Cerebellar cortex (tissue), 1 donor: Measurements from ENCODE around the gene ABLIM1.

Experiments
- DNase-seq: peaks from one replicate; pipeline ENCODE4 v3.0.0-alpha.2; 2015; ENCODE audit warnings: low spot score

ABLIM1 gene

DNA sequence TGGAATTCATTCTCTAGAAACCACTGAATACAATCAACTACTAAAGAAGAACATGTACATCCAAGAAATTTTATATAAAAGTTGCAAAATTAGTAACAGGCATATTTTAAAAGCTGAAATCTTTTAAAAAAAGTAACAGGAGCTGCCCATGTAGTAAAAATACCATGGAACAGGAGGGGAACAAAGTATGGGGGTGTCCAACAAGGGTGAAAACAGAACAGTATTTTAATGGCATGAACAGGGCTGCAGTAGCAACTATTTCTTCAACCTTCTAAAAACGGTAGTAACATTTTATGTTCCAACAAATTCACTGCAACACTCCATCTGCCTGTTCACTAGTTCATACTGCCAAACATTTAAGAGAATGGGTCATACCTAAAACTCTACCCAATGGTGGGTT lies 77.0 kb downstream of the ABLIM1 start:
- no peak for DNase-seq

- DNase-seq: peak; percentile 57
Measured at GRCh38 chr10:114577133-114577532, 80.9 kb downstream of the ABLIM1 start.

- peak; percentile 83 for DNase-seq
Measured at GRCh38 chr10:114576716-114577115, 81.4 kb downstream of the ABLIM1 start.

DNA sequence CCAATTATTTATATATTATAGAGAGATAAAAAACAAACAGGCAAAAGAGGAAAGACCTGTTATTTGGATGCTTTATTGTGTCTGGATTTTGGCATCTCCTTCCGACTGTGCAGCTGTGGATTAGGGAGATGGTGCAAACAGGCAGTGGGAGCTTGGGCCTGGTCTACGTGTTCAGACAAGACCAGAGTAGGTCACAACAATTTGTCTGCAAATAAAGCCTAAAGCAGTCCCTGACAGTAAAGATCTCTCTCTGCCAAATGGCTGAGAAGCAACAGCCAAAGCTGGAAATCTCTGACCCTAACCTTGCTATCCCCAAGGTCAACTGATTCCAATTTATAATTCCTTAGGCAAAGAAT lies 82.0 kb downstream of the ABLIM1 start:
- DNase-seq: no peak

- DNase-seq: peak; percentile 62
Measured at GRCh38 chr10:114575417-114576131, 82.5 kb downstream of the ABLIM1 start.

GRCh38 chr10:114573330-114574045 lies 84.6 kb downstream of the ABLIM1 start:
- DNase-seq: no peak

DNA sequence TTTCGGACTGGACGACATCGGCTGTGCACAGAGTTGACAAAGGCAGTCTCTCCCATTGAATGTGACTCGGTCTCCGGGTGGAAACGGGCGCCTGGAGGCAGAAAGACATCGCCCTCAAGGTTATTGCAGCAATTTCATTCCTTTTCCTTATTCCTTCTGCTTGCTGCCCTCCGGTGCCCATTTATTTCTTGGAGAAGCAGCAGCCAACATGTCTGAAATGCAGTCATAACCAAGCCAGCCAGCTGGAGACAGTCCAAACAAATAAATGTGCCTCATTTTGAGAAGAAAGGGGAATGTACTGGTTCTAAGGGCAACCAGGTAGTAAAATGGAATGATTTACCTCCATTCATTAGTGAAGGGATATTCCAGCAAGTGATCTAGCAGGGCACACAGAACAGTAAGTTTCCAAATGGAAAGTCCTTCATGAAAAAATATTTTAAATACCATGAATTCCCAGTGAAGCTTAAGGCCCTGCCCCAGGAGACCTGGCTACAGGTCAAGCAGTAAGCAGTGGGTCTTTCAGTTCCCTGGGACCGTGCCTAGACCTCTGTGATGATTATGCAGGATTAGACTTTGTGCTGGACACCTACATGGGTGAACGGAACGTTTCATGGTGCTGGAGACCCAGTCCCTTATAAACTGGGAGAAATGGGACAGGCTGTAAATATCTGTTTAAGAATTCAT lies 86.6 kb downstream of the ABLIM1 start:
- peak; percentile 89 for DNase-seq

GRCh38 chr10:114566064-114566463 lies 92.0 kb downstream of the ABLIM1 start:
- DNase-seq: no peak

- no peak for DNase-seq
Measured at GRCh38 chr10:114565066-114565465, 93.0 kb downstream of the ABLIM1 start.

GRCh38 chr10:114561008-114561523 lies 97.0 kb downstream of the ABLIM1 start:
- DNase-seq: no peak

DNA sequence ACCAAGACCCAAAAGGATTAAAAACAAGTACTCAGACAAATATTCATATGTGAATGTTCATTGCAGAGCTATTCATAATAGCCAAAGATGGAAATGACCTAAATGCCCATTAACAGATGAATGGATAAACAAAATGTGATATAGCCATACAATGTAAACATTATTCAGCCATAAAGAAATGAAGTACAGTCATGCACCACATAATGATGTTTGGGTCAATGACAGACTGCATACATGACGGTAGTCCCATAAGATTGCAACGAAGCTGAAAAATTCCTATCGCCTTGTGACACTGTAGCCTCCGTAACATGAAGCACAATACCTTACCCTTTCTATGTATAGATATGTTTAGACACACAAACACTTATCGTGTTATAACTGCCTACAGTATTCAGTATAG lies 97.9 kb downstream of the ABLIM1 start:
- no peak for DNase-seq

GRCh38 chr10:114559636-114560035 lies 98.4 kb downstream of the ABLIM1 start:
- no peak for DNase-seq

- DNase-seq: no peak
Measured at GRCh38 chr10:114557854-114558253, 100.2 kb downstream of the ABLIM1 start.

DNA sequence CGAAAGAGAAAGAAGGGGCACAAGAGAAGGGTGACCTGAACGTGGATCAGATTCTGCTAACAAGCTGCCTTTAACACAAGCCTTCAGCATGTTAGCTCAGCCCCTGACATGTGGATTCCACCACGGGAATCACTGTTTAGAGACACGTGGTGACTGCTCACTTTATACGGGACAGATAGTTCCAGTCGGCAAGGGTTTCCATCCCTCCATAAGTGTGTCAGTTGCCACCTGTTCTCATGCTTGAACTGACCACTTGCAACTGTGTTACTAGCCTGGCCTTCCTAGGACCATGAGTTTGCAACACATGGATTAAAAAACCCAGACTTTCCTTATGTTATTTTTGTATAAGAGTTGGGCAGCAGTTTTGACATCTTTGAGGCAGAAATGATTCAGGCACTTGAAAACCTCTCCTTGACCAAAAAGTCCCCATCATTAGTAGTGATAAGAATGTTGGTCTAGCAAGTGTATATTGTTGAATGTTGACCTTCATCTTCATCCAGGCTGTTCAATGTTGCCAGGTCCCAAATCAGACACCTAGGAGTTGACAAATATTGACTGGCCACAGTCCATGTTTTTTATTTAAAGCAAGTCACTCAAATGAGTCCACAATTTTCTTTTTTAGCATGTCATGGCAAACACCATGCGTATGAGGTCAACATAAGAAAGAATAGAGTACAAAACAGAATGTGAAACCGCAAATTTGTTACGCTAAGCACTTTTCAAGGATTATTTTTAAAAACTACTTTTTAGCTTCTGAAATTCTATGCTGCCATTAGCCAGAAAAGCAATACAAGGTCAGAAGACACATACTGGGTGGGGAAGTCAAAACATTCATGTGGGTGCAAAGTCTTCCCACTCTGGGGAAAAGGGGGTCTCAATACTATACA lies 101.6 kb downstream of the ABLIM1 start:
- DNase-seq: no peak

GRCh38 chr10:114553436-114553835 lies 104.6 kb downstream of the ABLIM1 start:
- DNase-seq: no peak

- DNase-seq: no peak
Measured at GRCh38 chr10:114552050-114552449, 106.0 kb downstream of the ABLIM1 start.

DNA sequence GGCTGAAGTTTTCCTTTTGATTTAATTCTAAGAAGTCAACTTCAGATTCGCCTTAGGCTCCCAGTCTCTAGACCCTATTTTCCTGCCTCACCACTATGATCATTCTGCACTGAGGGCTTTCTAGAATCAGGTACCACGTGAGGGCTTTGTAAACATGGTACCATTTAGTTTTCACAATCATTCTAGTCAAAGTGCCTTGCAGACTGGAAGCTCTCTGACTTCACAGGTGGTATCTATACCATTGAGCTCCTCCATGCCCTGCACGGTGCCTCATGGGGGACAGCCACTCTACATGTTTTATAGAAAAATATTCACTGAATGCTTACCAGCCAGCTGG lies 106.5 kb downstream of the ABLIM1 start:
- DNase-seq: no peak

DNA sequence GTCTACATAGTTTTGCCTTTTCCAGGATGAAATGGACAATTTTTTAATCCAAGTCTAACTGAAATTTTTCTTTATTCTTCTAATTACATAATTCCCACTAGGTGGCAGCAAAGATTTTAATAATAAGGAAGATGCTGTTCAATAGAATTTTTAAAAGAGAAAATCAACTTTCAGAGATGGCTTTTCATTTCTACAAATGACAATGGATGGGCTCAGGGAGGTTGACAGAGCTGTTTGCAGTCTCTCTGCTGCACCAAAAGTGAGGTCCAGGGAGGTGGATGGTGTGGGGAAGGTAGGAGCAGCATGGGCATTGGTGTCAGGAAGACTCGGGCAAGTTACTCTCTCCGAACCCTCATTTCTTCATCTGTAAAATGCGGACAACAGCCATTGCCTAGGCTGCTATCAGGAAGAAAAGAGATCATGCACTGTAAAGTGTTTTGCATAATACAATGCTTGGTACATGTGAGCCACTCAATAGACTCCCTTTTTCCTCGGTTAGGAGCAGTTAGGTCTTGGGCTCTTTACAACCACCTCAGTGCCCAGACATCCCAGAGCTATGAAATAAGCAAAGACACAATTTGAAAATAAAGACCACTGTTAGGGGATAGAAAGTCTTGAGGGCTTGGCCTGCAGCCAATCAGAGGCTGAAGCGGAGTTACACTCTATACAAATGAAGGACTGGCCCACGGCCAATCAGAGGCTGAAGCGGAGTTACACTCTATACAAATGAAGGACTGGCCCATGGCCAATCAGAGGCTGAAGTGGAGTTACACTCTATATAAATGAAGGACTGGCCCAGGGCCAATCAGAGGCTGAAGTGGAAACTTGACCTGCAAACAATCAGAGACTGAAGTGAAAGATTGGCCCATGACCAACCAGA lies 107.1 kb downstream of the ABLIM1 start:
- peak; percentile 69 for DNase-seq

DNA sequence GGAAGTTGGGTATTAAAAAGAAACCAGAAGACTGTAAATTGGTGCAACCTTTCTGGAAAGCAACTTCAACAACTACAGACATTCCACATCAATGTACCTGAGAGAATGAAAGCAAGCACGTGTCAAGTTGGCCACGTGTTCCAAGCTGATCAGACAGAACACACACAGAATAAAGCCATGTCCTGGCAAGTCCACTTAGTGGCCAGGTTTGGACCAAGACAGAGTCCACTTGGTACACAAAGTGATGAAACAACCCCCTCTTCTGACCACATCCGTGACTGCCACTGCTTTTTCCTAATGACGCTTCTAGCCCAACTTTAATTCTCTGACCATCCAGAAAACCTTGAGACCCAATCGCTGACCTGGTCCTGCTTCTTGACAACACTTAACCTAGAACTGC lies 109.4 kb downstream of the ABLIM1 start:
- DNase-seq: peak; percentile 84

DNA sequence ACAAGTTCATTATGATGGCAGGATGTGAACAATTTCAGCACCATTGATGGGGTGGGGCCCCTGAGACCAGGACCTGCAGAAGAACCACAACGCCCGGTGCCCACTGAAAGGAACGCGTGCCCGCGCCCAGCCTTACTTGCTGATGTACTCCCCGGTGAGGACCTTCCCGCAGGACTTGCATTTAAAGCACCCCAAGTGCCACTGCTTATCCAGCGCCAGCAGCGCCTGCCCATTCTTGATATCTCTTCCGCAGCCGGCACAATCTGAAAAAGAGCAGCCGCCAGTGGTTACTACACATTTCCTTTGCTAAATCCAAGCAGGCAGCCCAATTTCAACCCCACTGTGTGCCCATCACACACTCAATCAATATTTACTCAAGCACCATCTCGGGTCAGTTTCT lies 110.6 kb downstream of the ABLIM1 start:
- DNase-seq: no peak

GRCh38 chr10:114547056-114547455 lies 111.0 kb downstream of the ABLIM1 start:
- DNase-seq: no peak
